SK-N-MC (cell line): Measurements from ENCODE around the gene SHC4.

Experiments
- EZH2 ChIP-seq: fragments of 200-600 bp; sonication (generic); IDR thresholded peaks from one replicate; pipeline ENCODE4 v1.6.1; 2017; ENCODE audit warnings: antibody characterized with exemption
- FOXP2 ChIP-seq: optimal IDR thresholded peaks from 2 replicates; pipeline ENCODE3; 2011; ENCODE audit warnings: mild to moderate bottlenecking, moderate library complexity; ENCODE audit not compliant: insufficient read depth; ENCODE audit errors: extremely low read length, control extremely low read depth
- POLR2AphosphoS5 ChIP-seq: IDR thresholded peaks from 2 replicates; pipeline ENCODE4 v1.6.1; 2012; ENCODE audit warnings: mild to moderate bottlenecking, low read depth, low read length, borderline replicate concordance

DNA sequence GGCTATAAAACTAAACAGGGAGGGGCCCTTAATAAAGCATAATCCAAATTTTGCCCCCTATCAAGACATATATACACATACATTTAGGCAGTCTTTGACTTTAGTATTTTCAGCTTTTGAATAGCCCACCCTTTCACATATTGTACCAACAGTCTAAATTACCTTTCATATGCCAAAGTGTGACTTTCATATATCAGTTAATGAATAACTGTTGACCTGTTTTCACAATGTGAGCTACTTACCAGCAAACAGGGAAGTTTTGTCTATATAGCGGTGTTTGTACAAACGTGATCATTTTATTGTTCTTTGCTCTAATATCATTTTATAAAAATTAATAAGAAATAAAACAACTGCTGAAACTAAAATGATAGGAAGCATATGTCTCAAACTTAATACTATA, 180.8 kb downstream of the SHC4 start:
- no peak for TF ChIP-seq POLR2AphosphoS5
- no peak for TF ChIP-seq EZH2
- no peak for TF ChIP-seq FOXP2
